GM12874 (cell line): ENCODE measurements around the gene FAM222A.

ENCODE experiments used
- CTCF ChIP-seq: IDR thresholded peaks from 2 replicates; pipeline ENCODE4 v1.5.1; 2011; ENCODE audit warnings: low read depth, mild to moderate bottlenecking, control low read depth, low read length, moderate library complexity; ENCODE audit not compliant: insufficient read depth

FAM222A gene

GRCh38 chr12:109720152-109720856 is 6.7 kb downstream of the FAM222A start:
- no peak for TF ChIP-seq CTCF

GRCh38 chr12:109720857-109721189 is 7.2 kb downstream of the FAM222A start:
- no peak for TF ChIP-seq CTCF

GRCh38 chr12:109721276-109721675 is 7.7 kb downstream of the FAM222A start:
- no peak for TF ChIP-seq CTCF

GRCh38 chr12:109722022-109722720 is 8.5 kb downstream of the FAM222A start:
- no peak for TF ChIP-seq CTCF

- no peak for TF ChIP-seq CTCF
These were observed 9.1 kb downstream of the FAM222A start for GRCh38 chr12:109722721-109723094.

- no peak for TF ChIP-seq CTCF
These were observed 9.8 kb downstream of the FAM222A start for GRCh38 chr12:109723311-109723881.

GRCh38 chr12:109724321-109724892 is 10.8 kb downstream of the FAM222A start:
- TF ChIP-seq CTCF, result no peak
